HG03439 (cell line): ENCODE data around the gene ERCC1.

Source experiments
- ATAC-seq: cut with Tn5 transposase; IDR thresholded peaks from one replicate; pipeline ENCODE4 v1.9.1; 2021; ENCODE audit warnings: mild to moderate bottlenecking, moderate library complexity; ENCODE audit not compliant: unreplicated experiment

ERCC1 gene

GRCh38 chr19:45406226-45407090 lies 17.3 kb downstream of the ERCC1 start, which contains the start of gene POLR1G:
Gene POLR1G, plus strand, starts transcription at chr19:45406644. Its CDS starts 53 bp downstream, at chr19:45406697.
- peak; percentile 65 for ATAC-seq

- ATAC-seq: peak; percentile 48
Measured at GRCh38 chr19:45405435-45406225, 18.1 kb downstream of the ERCC1 start.

- peak; percentile 19 for ATAC-seq
Measured at GRCh38 chr19:45404557-45405434, 18.9 kb downstream of the ERCC1 start, which contains the start of gene PPP1R13L. Gene PPP1R13L, minus strand, starts transcription at chr19:45405069. Its CDS starts 6,751 bp downstream, at chr19:45398318.

GRCh38 chr19:45403781-45404556 lies 19.7 kb downstream of the ERCC1 start:
- no peak for ATAC-seq

- no peak for ATAC-seq
Measured at GRCh38 chr19:45403272-45403671, 20.4 kb downstream of the ERCC1 start.

- ATAC-seq: no peak
Measured at GRCh38 chr19:45402298-45403061, 21.2 kb downstream of the ERCC1 start.

- no peak for ATAC-seq
Measured at GRCh38 chr19:45401815-45402214, 21.9 kb downstream of the ERCC1 start.

GRCh38 chr19:45400192-45400591 lies 23.5 kb downstream of the ERCC1 start:
- no peak for ATAC-seq

GRCh38 chr19:45395821-45396617 lies 27.7 kb downstream of the ERCC1 start:
- no peak for ATAC-seq

GRCh38 chr19:45391871-45392665 lies 31.6 kb downstream of the ERCC1 start:
- no peak for ATAC-seq

GRCh38 chr19:45391346-45391745 lies 32.4 kb downstream of the ERCC1 start:
- ATAC-seq: no peak

- no peak for ATAC-seq
Measured at GRCh38 chr19:45385392-45386221, 38.1 kb downstream of the ERCC1 start.

GRCh38 chr19:45382426-45382825 lies 41.3 kb downstream of the ERCC1 start:
- ATAC-seq: no peak

- no peak for ATAC-seq
Measured at GRCh38 chr19:45380107-45380506, 43.6 kb downstream of the ERCC1 start.

- ATAC-seq: no peak
Measured at GRCh38 chr19:45376045-45376724, 47.5 kb downstream of the ERCC1 start.
